Activated CD8-positive, alpha-beta memory T cell treated with anti-CD3 and anti-CD28 coated beads for 36 hours (primary cell): ENCODE results near the gene CADPS2. TPM values are rescaled to one million over a fixed set of nuclear protein-coding genes. Genes with fewer than 3 reads are reported as not detected.

Experiments used
- CTCF ChIA-PET: fragments of 350-600 bp; sonication (Branson Sonifier 250); formaldehyde crosslinking; loops from one replicate; lab custom pipeline; 2021; ENCODE audit warnings: antibody characterized with exemption; lab: Charles Lee
- POLR2A ChIA-PET: fragments of 350-600 bp; sonication (Branson Sonifier 250); formaldehyde crosslinking; loops from one replicate; lab custom pipeline; 2021; ENCODE audit warnings: antibody characterized with exemption; lab: Charles Lee
- total RNA-seq, 2 experiments: library from RNA; stranded (reverse); gene quantifications; one replicate each; pipeline ENCODE4 v1.2.3, GENCODE V29; 2021

CADPS2 gene
- total RNA-seq, 2 experiments from 2014 or later = not detected

- ChIA-PET CTCF (no interaction called here), POLR2A (no interaction called here)
Observed at GRCh38 chr7:122511268-122511667, 375.0 kb downstream of the CADPS2 start.

GRCh38 chr7:122507591-122507990 lies 378.7 kb downstream of the CADPS2 start:
- POLR2A ChIA-PET = no interaction called here
- CTCF ChIA-PET = interaction anchor here (0.7 kb wide), 1 partner anchor 480 kb away, joined by 3 read pairs; no protein-coding TSS in a partner anchor

GRCh38 chr7:122492007-122492406 lies 394.3 kb downstream of the CADPS2 start:
- POLR2A ChIA-PET = no interaction called here
- CTCF ChIA-PET = no interaction called here

GRCh38 chr7:122488241-122488640 lies 398.0 kb downstream of the CADPS2 start:
- POLR2A ChIA-PET = no interaction called here
- CTCF ChIA-PET = no interaction called here

- CTCF ChIA-PET = no interaction called here
- POLR2A ChIA-PET = no interaction called here
Observed at GRCh38 chr7:122487131-122487530, 399.1 kb downstream of the CADPS2 start.

- POLR2A ChIA-PET = no interaction called here
- CTCF ChIA-PET = no interaction called here
Observed at GRCh38 chr7:122485856-122486255, 400.4 kb downstream of the CADPS2 start.

- POLR2A ChIA-PET = no interaction called here
- CTCF ChIA-PET = no interaction called here
Observed at GRCh38 chr7:122482212-122482611, 404.0 kb downstream of the CADPS2 start.

GRCh38 chr7:122470859-122471258 lies 415.4 kb downstream of the CADPS2 start:
- CTCF ChIA-PET = no interaction called here
- POLR2A ChIA-PET = no interaction called here

- ChIA-PET CTCF (no interaction called here), POLR2A (no interaction called here)
Observed at GRCh38 chr7:122468945-122469344, 417.3 kb downstream of the CADPS2 start.

- ChIA-PET POLR2A (no interaction called here), CTCF (no interaction called here)
Observed at GRCh38 chr7:122467661-122468449, 418.4 kb downstream of the CADPS2 start.

GRCh38 chr7:122465296-122465695 lies 421.0 kb downstream of the CADPS2 start:
- CTCF ChIA-PET = no interaction called here
- POLR2A ChIA-PET = no interaction called here

- ChIA-PET CTCF (no interaction called here), POLR2A (no interaction called here)
Observed at GRCh38 chr7:122463631-122464030, 422.6 kb downstream of the CADPS2 start.

- ChIA-PET CTCF (no interaction called here), POLR2A (no interaction called here)
Observed at GRCh38 chr7:122460936-122461335, 425.3 kb downstream of the CADPS2 start.

- ChIA-PET CTCF (no interaction called here), POLR2A (no interaction called here)
Observed at GRCh38 chr7:122457969-122458368, 428.3 kb downstream of the CADPS2 start.

GRCh38 chr7:122457325-122457724 lies 428.9 kb downstream of the CADPS2 start:
- POLR2A ChIA-PET = no interaction called here
- CTCF ChIA-PET = no interaction called here

GRCh38 chr7:122454776-122455507 lies 431.3 kb downstream of the CADPS2 start:
- POLR2A ChIA-PET = no interaction called here
- CTCF ChIA-PET = no interaction called here

- ChIA-PET POLR2A (interaction anchor here (0.6 kb wide), 1 partner anchor 292 kb away, joined by 3 read pairs; no protein-coding TSS in a partner anchor), CTCF (no interaction called here)
Observed at GRCh38 chr7:122453432-122453831, 432.8 kb downstream of the CADPS2 start.

- POLR2A ChIA-PET = no interaction called here
Observed at GRCh38 chr7:122448893-122449589, 437.2 kb downstream of the CADPS2 start.

GRCh38 chr7:122442929-122443328 lies 443.3 kb downstream of the CADPS2 start:
- CTCF ChIA-PET = no interaction called here
- POLR2A ChIA-PET = no interaction called here

More at GRCh38 chr7:122448893-122449589, 437.2 kb downstream of the CADPS2 start:
- CTCF ChIA-PET = no interaction called here

GRCh38 chr7:122438492-122438891 lies 447.8 kb downstream of the CADPS2 start:
- CTCF ChIA-PET = no interaction called here
- POLR2A ChIA-PET = no interaction called here
